HEK293 (cell line): ENCODE data around the gene PANK4.

Experiments
- HOXD13 ChIP-seq: sonication (generic); formaldehyde crosslinking; IDR thresholded peaks from 2 replicates; pipeline ENCODE4 v1.8.0; 2022; ENCODE audit warnings: missing genetic modification reagents, borderline replicate concordance
- ZBTB49 ChIP-seq: fragments of 450-650 bp; formaldehyde crosslinking; IDR thresholded peaks from 2 replicates; pipeline ENCODE4 v1.5.1; 2016; ENCODE audit warnings: missing biosample characterization, missing genetic modification characterization, low read depth
- ZEB2 ChIP-seq: fragments of 450-650 bp; formaldehyde crosslinking; IDR thresholded peaks from 2 replicates; pipeline ENCODE4 v1.5.1; 2016; ENCODE audit warnings: missing biosample characterization, missing genetic modification characterization
- TF ChIP-seq, protein P1 (sequence below): fragments of 450-650 bp; formaldehyde crosslinking; IDR thresholded peaks from 2 replicates; pipeline ENCODE4; 2016; ENCODE audit warnings: missing biosample characterization, missing genetic modification characterization
- TF ChIP-seq, protein P2 (sequence below): fragments of 450-650 bp; formaldehyde crosslinking; IDR thresholded peaks from 2 replicates; pipeline ENCODE4 v1.5.1; 2017; ENCODE audit warnings: missing biosample characterization, mild to moderate bottlenecking, missing genetic modification characterization, moderate library complexity
- TF ChIP-seq, protein P3 (sequence below): fragments of 450-650 bp; formaldehyde crosslinking; IDR thresholded peaks from 2 replicates; pipeline ENCODE4 v1.5.1; 2016; ENCODE audit warnings: missing biosample characterization, missing genetic modification characterization

- TF ChIP-seq ZEB2 (no peak), HOXD13 (no peak), ZBTB49 (tag by site-specific recombination) (no peak)
- TF ChIP-seq, protein P1, sequence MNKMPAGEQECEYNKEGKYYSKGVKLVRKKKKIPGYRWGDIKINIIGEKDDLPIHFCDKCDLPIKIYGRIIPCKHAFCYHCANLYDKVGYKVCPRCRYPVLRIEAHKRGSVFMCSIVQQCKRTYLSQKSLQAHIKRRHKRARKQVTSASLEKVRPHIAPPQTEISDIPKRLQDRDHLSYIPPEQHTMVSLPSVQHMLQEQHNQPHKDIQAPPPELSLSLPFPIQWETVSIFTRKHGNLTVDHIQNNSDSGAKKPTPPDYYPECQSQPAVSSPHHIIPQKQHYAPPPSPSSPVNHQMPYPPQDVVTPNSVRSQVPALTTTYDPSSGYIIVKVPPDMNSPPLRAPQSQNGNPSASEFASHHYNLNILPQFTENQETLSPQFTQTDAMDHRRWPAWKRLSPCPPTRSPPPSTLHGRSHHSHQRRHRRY (tag by site-specific recombination) = no peak
- TF ChIP-seq, protein P2, sequence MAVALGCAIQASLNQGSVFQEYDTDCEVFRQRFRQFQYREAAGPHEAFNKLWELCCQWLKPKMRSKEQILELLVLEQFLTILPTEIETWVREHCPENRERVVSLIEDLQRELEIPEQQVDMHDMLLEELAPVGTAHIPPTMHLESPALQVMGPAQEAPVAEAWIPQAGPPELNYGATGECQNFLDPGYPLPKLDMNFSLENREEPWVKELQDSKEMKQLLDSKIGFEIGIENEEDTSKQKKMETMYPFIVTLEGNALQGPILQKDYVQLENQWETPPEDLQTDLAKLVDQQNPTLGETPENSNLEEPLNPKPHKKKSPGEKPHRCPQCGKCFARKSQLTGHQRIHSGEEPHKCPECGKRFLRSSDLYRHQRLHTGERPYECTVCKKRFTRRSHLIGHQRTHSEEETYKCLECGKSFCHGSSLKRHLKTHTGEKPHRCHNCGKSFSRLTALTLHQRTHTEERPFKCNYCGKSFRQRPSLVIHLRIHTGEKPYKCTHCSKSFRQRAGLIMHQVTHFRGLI (tag by site-specific recombination) = no peak
- TF ChIP-seq, protein P3, sequence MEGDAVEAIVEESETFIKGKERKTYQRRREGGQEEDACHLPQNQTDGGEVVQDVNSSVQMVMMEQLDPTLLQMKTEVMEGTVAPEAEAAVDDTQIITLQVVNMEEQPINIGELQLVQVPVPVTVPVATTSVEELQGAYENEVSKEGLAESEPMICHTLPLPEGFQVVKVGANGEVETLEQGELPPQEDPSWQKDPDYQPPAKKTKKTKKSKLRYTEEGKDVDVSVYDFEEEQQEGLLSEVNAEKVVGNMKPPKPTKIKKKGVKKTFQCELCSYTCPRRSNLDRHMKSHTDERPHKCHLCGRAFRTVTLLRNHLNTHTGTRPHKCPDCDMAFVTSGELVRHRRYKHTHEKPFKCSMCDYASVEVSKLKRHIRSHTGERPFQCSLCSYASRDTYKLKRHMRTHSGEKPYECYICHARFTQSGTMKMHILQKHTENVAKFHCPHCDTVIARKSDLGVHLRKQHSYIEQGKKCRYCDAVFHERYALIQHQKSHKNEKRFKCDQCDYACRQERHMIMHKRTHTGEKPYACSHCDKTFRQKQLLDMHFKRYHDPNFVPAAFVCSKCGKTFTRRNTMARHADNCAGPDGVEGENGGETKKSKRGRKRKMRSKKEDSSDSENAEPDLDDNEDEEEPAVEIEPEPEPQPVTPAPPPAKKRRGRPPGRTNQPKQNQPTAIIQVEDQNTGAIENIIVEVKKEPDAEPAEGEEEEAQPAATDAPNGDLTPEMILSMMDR (tag by site-specific recombination) = no peak
Observed at GRCh38 chr1:2480236-2480985, 46.0 kb downstream of the PANK4 start.
